Small intestine (tissue), 7 donors: ENCODE data around the gene PDCD1. TPM values are rescaled to one million over a fixed set of nuclear protein-coding genes. Genes with fewer than 3 reads are reported as not detected.
"Not testable (repeated sequence)": the region's sequence is repeated elsewhere in the genome, so short reads cannot be mapped to it uniquely, and the experiment has no call there.

ENCODE experiments used
- DNase-seq, 2 donors: peaks; one replicate each; pipeline versions ENCODE4 v3.0.0 to v3.0.0-alpha.2; 2013
- FAIRE-seq: peaks from 2 replicates; lab custom pipeline; 2012; peaks lifted over from hg19 to GRCh38; lab: Jason Lieb, UNC
- H3K27ac ChIP-seq, 3 donors: one replicate each; pipeline ENCODE4 v1.5.1; 2013; ENCODE audit warnings: low read length in 2 of 3, mild to moderate bottlenecking in 2 of 3, control low read depth in 1 of 3, inconsistent platforms in 1 of 3, low read depth in 1 of 3, moderate library complexity in 1 of 3
- H3K27me3 ChIP-seq, 3 donors: one replicate each; pipeline ENCODE4 v1.6.1; 2013; ENCODE audit warnings: low read length in 3 of 3, inconsistent platforms in 1 of 3; ENCODE audit not compliant: control insufficient read depth in 3 of 3, insufficient read depth in 3 of 3
- H3K36me3 ChIP-seq, 3 donors: one replicate each; pipeline ENCODE4 v1.6.1; 2013; ENCODE audit warnings: low read length in 3 of 3, inconsistent platforms in 1 of 3, low read depth in 1 of 3, mild to moderate bottlenecking in 1 of 3, moderate library complexity in 1 of 3; ENCODE audit not compliant: control insufficient read depth in 3 of 3, insufficient read depth in 2 of 3
- H3K4me1 ChIP-seq, 3 donors: one replicate each; pipeline ENCODE4 v1.6.1; 2013; ENCODE audit warnings: low read length in 2 of 3, inconsistent platforms in 1 of 3, low read depth in 1 of 3, mild to moderate bottlenecking in 1 of 3, moderate library complexity in 1 of 3; ENCODE audit not compliant: control insufficient read depth in 3 of 3, insufficient read depth in 2 of 3
- H3K4me3 ChIP-seq, 3 donors: one replicate each; pipeline ENCODE4 v1.5.1; 2013; ENCODE audit warnings: low read length in 3 of 3, control low read depth in 1 of 3, inconsistent platforms in 1 of 3, low read depth in 1 of 3, mild to moderate bottlenecking in 1 of 3, moderate library complexity in 1 of 3
- H3K9me3 ChIP-seq, 2 donors: one replicate each; pipeline ENCODE4 v1.6.1; 2013; ENCODE audit warnings: low read depth in 1 of 2, low read length in 1 of 2; ENCODE audit not compliant: control insufficient read depth in 2 of 2, insufficient read depth in 1 of 2
- WGBS, 3 donors: extraction: QIAGEN DNeasy Blood & Tissue Kit; methylation state at CpG; one replicate each; pipeline ENCODE4 v1.1.7; 2013; 5-methylcytosine and 5-hydroxymethylcytosine counted together
- polyA plus RNA-seq, 4 donors: library from polyadenylated mRNA; stranded (reverse) in 3 of 4; unstranded in 1 of 4; fragments of 200-250 nt in 3 of 4; fragments of 120-200 nt in 1 of 4; gene quantifications; one replicate each; pipeline versions ENCODE4 v1.2.1 to v1.2.3, GENCODE V29; 2013
- donor health status: healthy with polysubstance abuse.
- donor health status: control.
- donor health status: control.
- donor health status: Bipolar disorder and iron deficiency.
- donor health status: healthy.

The PDCD1 gene
- polyA plus RNA-seq, 4 donors, result 0.27 to 1.2 (median 0.27) TPM; not detected in 1

DNA sequence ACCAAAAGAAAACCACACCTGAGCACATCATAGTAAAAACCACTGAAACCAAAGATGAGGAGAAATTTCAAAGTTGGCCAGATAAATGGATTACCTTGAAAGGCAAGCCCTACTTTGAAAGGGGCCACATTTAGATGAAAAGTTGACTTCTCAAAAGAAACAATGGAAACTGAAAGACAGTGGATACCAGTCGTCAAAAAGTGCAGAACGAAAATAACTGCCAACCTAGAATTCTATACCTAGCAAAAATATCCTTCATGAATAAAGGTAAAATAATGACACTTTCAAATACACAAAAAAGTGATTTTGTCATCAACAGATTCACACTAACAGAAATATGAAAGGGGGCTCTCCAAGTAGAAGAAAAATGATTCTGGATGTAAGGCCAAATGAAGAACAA is 31.3 kb downstream of the PDCD1 start:
- Histone ChIP-seq H3K4me1 (no peaks in the 10 kb centered on the region), H3K27me3 (no peaks in the 10 kb centered on the region), H3K27ac (no peak overlapping the region), H3K9me3 (peaks cover 0 to 20% of the 10 kb centered on the region in 2 donors), H3K36me3 (no peaks in the 10 kb centered on the region), H3K4me3 (no peak overlapping the region)
- WGBS, 3 donors, result 71 to 78% (median 76%) methylated on average over 2 of the region's 2 CpGs
- FAIRE-seq (no peak), DNase-seq (no peak)

DNA sequence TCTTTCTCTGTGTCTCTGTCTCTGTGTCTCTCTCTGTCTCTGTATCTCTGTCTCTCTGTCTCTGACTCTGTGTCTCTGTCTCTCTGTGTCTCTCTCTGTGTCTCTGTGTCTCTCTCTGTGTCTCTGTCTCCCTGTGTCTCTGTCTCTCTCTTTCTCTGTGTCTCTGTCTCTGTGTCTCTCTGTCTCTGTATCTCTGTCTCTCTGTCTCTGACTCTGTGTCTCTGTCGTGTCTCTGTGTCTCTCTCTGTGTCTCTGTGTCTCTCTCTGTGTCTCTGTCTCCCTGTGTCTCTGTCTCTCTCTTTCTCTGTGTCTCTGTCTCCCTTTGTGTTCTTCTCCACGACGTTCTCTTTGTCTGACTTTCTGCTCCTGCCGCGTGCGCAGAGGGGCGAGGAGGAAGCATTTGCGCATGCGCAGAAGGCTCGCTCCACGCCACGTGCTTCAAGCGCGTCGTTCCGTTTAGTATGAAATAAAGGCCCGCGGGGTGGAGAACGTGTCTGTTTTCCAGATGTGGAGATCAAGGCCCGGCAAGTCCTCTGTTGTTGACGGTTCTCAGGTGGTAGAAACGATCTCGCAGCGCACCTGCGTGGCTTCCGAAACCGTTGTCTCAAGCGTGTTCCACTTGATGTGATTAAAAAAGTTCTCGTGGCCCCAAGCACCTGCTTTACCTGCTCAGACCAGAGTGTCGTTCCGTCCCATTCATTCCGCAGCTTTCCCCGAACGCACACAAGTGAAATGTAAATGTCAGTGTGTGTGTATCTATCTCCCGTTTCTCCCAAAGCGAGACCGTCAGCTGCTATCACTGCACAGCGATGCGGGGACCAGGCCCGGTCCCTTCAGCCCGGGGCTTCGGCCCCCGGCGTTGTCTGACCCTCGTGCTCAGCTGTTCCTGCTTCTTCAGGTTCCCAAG is 34.9 kb downstream of the PDCD1 start:
- not testable (repeated sequence) for H3K4me3 ChIP-seq, FAIRE-seq, H3K36me3 ChIP-seq, H3K27ac ChIP-seq, H3K4me1 ChIP-seq, H3K27me3 ChIP-seq, DNase-seq
- 89 to 90% (median 90%) methylated on average over 45 of the region's 45 CpGs for WGBS, 3 donors
- H3K9me3 ChIP-seq, result peaks cover 0 to 22% of the 10 kb centered on the region in 2 donors

DNA sequence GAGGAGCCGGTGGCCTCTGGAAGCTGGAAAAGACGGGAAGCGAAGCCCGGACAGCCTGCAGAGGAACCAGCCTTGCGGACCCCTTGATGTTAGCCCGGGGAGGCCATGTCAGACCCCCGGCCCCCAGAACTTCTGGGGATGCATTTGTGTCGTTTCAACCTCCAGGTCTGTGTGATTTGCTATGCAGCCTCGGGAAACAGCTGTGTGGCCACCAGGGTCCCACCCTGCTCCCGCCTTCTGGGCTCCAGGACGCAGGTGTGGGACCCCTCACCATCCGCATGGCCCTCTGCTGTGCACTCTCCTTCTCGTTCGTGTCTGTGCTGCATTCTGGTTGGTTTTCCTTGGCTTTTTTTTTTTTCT is 36.5 kb downstream of the PDCD1 start:
- peaks cover 0 to 3% (median 0%) of the 10 kb centered on the region in 3 donors for H3K27me3 ChIP-seq
- DNase-seq (no peak), FAIRE-seq (no peak)
- H3K4me3 ChIP-seq, result no peak overlapping the region
- H3K36me3 ChIP-seq, result no peaks in the 10 kb centered on the region
- WGBS, 3 donors, result 75 to 81% (median 79%) methylated on average over 14 of the region's 14 CpGs
- peaks cover 0 to 4% (median 2%) of the 10 kb centered on the region in 3 donors for H3K4me1 ChIP-seq
- H3K9me3 ChIP-seq, result peaks cover 0 to 19% of the 10 kb centered on the region in 2 donors
- no peak overlapping the region for H3K27ac ChIP-seq

DNA sequence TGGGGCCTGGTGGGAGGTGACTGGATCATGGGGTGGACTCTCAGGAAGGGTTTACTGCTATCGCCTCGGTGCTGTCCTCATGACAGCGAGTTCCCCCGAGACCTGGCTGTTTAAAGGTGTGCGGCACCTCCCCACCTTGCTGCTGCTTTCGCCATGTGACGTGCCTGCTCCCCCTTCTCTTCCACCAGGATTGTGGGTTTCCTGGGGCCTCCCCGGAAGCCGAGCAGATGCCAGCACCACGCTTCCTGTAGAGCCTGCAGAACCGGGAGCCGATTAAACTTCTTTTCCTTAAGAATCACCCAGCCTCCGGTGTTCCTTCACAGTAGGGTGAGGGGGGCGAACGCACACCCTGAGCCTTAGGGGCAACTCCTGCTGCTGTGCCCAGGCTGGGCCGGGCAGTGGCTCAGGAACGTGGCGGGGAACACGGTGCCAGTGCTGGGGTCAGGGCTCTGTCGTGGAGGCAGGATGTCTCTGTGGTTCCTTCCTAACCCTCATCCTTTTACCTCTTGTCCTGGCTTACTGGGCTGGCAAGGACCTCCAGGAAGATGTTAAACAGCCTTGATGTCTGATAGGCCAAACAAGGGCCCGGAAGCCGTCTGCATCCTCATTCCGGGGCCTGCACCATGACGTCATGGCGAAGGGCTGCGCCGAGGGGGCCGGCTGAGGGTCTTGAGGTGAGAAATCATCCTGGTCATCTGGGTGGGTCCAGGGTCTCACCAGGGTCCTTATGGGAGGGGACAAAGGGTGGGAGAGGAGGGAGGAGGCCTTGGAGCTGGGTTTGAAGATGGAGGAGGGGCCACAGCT is 37.0 kb downstream of the PDCD1 start:
- Histone ChIP-seq H3K9me3 (peaks cover 0 to 13% of the 10 kb centered on the region in 2 donors), H3K4me3 (no peak overlapping the region), H3K36me3 (no peaks in the 10 kb centered on the region), H3K27me3 (peaks cover 0 to 3% (median 0%) of the 10 kb centered on the region in 3 donors), H3K4me1 (peaks cover 0 to 4% (median 2%) of the 10 kb centered on the region in 3 donors), H3K27ac (no peak overlapping the region)
- FAIRE-seq (no peak), DNase-seq (no peak)
- WGBS, 3 donors, result 70 to 89% (median 77%) methylated on average over 28 of the region's 28 CpGs

DNA sequence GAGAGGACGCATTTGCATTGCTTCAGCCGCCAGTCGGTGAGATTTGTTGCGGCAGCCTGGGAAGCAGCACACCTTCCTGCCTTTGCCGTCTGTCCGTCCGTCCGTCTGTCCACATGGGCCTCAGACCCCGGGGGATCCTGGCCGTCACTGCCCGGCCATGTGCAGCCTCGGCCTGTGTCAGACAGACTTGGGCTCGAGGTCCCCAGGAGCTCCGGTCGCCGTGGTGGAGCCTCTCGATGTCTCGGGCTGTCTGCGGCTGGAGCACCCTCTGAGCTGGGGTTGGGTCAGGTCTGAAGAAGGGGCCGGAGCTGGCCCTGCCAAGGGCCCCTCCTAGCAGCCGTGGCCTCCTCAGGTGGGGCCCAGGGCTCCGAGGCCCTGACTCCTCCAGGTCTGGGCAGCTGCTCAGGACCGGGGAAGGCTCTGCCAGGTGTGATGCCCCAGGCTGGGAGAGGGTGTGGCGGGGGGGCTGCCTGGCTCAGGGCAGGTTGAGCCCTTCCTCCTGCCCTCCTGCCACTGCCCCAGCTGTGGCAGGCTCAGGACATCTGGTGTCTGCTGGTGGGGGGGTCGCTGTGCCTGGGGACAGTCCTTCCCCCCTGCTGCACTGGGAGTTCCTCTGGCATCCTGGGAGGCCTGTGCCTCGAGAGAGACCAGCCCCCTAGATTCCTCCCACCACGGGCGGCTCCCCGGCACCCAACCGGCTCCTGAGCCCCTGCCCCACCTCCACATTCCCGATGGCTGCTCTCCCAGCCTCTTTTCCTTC is 37.9 kb downstream of the PDCD1 start:
- Histone ChIP-seq H3K4me3 (no peak overlapping the region), H3K27me3 (peaks cover 0 to 3% (median 0%) of the 10 kb centered on the region in 3 donors), H3K36me3 (no peaks in the 10 kb centered on the region), H3K9me3 (peaks cover 0 to 12% of the 10 kb centered on the region in 2 donors), H3K4me1 (peaks cover 0 to 4% (median 2%) of the 10 kb centered on the region in 3 donors), H3K27ac (no peak overlapping the region)
- WGBS, 3 donors, result 85 to 90% (median 86%) methylated on average over 25 to 31 of the region's 31 CpGs
- FAIRE-seq (no peak), DNase-seq (no peak)

DNA sequence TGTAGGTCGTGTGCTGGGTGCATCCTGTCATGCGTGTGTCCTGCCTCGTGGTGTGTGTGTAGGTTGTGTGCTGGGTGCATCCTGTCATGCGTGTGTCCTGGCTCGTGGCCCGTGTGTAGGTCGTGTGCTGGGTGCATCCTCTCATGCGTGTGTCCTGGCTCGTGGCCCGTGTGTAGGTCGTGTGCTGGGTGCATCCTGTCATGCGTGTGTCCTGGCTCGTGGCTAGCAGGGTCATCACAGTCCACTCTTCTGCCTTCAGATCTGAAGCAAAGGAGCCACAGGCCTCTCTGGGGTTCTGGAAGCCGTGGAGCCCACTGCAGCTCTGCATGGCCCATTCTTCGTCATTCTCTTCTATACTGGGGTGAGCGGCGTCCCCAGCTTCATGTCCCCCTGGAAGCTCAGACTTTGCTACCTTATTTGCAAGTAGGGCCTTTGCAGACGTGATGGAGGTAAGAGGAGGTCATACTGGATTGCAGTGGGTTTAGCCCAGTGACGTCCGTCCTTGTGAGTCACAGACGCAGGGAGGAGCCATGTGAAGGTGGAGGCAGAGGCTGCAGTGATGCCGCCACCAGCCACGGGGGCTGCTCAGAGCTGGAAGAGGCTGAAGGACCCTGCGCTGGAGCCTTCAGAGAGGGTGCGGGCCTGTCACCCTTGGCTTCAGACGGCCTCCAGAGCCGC is 38.6 kb downstream of the PDCD1 start:
- H3K4me1 ChIP-seq, H3K27me3 ChIP-seq, DNase-seq, H3K27ac ChIP-seq, FAIRE-seq, H3K4me3 ChIP-seq, H3K36me3 ChIP-seq: not testable (repeated sequence)
- peaks cover 0 to 11% of the 10 kb centered on the region in 2 donors for H3K9me3 ChIP-seq
- WGBS, 3 donors, result 79 to 86% (median 83%) methylated on average over 27 of the region's 27 CpGs

DNA sequence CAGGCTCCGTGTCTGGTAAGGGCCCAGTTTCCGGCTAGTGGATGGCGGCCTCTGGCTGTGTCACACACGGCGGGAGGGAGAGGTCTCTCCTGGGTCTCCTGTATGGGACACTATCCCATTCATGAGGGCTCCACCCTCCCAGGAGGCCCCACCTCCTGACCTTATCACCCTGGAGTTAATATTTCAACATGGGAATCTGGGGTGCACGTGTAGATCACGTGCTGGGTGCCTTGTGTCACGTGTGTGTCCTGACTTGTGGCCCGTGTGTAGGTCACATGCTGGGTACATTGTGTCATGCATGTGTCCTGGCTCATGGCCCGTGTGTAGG is 39.8 kb downstream of the PDCD1 start:
- no peak for FAIRE-seq
- WGBS, 3 donors, result 15 to 53% (median 30%) methylated on average over 10 of the region's 10 CpGs

More for the DNA sequence above, 39.8 kb downstream of the PDCD1 start:
- no peaks in the 10 kb centered on the region for H3K36me3 ChIP-seq
- peaks cover 0 to 4% (median 2%) of the 10 kb centered on the region in 3 donors for H3K4me1 ChIP-seq
- H3K27me3 ChIP-seq, result peaks cover 0 to 3% (median 0%) of the 10 kb centered on the region in 3 donors
- H3K27ac ChIP-seq, result peak overlapping the region in 1 of 3 donors; percentile 63
- peak; percentile 57 to 73 for DNase-seq
- peaks cover 0 to 6% of the 10 kb centered on the region in 2 donors for H3K9me3 ChIP-seq
- no peak overlapping the region for H3K4me3 ChIP-seq
